GM21381 (cell line): ENCODE measurements around the gene CAPN14.

Experiments
- ATAC-seq: cut with Tn5 transposase; IDR thresholded peaks from one replicate; pipeline ENCODE4 v1.9.1; 2021; ENCODE audit warnings: mild to moderate bottlenecking, moderate library complexity; ENCODE audit not compliant: unreplicated experiment

CAPN14 gene, protein sequence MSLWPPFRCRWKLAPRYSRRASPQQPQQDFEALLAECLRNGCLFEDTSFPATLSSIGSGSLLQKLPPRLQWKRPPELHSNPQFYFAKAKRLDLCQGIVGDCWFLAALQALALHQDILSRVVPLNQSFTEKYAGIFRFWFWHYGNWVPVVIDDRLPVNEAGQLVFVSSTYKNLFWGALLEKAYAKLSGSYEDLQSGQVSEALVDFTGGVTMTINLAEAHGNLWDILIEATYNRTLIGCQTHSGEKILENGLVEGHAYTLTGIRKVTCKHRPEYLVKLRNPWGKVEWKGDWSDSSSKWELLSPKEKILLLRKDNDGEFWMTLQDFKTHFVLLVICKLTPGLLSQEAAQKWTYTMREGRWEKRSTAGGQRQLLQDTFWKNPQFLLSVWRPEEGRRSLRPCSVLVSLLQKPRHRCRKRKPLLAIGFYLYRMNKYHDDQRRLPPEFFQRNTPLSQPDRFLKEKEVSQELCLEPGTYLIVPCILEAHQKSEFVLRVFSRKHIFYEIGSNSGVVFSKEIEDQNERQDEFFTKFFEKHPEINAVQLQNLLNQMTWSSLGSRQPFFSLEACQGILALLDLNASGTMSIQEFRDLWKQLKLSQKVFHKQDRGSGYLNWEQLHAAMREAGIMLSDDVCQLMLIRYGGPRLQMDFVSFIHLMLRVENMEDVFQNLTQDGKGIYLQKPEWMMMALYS

DNA sequence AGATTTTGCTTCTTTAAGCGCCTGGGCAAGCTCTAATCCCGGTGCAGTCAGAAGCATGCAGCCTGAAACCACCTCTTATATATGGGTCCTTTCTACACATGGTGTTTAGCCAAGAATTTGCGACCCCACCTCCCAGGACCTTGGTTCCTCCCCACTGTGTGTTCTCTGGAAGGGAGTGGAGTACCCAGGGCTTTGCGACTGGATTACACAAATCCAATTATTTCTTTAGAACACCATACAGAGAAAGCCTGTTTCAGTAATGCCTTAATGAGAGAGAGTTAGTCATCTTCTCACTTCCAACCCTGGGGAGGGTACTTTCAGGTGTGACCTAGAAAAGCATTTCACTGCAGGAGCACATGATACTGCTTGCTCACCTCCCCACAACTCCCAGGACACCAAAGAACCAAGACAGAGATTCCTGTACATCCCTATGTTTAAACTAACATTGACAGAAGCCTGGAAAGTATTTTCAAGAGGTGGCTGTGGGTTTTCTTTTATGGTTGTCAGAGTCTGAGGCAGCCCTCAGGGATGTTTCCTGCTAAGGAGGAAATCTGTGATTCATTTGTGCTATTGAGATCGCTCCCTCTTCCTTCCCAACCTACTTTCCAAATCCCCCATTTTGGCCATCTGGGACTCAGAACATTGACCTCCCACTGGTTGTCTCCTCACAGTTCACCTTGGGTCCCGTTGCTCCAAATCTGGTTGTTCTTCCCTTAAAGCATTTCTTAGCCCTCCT, at the start of gene CAPN14:
Gene CAPN14, minus strand, starts transcription at position 51 of the 736 bp plus-strand sequence. CDS start 12,068 bp downstream, outside the sequence.
- no peak for ATAC-seq

DNA sequence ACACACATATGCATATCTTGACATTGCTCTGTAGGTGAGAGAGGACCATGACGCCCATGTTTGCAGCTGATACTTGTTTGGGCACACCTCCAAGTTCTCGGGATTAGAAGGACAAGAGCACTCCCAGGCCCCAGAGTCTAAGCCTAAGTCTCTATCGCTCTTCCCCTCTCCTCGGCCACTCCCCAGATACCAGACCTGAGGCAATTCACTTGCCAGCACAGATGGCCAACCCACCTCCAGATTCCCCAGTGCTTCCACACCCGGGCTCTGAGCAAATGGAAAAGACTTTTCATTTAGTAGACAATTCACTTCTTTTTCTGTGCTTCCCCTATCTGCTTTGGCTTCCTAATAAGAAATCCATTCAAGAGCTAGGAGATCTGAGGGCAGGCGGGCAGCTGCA, 49.5 kb upstream of the CAPN14 start:
- ATAC-seq, result no peak

DNA sequence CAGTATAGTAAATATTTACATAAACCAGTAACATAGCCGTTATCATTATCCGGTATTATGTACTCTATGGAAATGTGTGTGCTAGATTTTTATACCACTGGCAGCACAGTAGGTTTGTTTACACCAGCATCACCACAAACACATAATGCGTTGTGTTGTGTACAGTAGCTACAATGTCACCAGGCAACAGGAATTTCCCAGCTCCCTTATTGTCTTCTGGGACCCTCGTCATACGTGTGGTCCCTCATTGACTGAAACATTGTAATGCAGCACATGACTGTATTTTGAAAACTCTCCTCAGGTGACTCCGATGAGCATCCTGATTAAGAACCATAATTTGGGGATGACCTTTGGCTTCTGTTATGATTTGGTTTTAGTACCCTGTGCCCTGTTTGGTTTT, 47.9 kb upstream of the CAPN14 start:
- ATAC-seq, result no peak

DNA sequence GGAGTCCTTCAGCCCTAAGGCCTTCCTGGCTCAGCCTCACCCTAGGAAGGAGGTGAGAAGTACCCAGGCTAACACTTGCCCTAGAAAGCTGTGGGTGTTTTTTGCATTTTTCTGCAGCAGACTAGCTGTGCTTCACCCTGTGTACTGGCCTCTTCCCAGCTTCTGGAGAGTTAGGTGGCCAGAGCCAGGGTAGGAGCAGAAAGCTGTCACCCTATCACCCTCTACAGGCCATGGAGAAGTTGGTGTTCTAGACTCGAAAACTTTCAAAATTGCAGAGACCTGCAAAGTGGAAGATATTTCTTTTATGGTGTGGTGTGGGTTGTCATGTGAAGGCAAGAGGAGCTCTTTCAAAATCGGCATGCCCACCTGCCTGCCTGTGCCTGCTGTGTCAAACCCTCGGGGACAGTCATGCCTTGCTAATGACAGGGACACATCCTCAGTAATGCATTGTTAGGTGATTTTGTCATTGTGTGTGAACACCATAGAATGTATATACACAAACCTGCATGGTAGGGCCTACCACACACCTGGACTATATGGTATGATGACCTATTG, 46.4 kb upstream of the CAPN14 start:
- no peak for ATAC-seq

DNA sequence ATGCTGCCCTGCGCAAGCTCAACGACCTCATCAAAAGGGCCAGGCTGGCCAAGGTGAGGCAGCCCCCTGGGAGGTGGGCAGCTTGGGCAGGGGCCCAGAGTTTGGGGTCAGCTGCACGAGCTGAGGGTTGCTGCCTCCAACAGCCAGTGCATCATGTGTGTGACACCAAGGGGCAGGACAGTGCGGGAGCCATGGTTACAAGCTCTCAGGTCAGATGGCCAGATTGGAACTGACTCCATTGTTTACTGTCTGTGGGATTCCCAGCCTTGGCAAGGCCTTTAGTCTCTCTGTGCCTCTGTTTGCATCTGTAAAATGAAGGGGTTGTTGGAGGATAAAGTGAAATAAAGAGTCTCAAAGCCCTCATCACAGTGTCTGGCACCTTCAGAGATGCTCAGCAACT, 43.6 kb upstream of the CAPN14 start:
- ATAC-seq, result no peak

DNA sequence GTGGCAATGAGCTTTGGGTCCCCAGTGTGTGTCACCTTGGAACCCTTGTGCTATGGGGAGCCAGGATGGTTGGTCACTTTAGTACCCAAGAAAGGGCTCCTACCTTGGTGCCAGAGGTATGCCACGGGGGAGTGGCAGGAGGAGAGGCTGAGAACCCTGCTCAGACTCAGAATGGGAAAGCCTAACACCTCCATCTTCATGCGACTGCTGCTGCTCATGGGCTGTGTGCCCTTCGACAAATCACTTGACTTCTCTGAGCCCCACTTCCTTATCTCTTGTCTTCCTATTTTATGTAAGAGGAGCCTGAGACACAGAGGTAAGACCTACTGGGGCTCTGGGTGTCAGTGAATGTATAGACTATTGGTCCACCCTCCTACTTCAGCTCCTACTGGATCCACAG, 41.8 kb upstream of the CAPN14 start:
- ATAC-seq, result no peak

DNA sequence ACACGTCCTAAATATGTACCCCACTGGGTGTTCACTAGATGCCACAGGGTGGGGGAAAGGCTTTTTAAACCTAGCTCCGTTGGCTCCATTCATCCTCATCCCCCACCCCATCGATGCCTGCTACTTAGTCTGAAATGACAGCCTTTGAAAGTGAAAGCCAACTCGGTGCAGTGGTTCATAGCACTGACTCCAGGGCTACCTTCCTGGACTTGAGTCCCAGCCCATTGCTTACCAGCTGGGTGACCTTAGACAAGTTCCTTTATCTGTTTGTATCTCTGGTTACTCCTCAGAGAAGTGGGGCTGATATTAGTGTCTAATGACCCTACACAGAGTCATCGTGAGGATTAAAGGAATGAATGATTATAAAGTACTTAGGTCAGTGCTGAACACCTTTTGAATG, 41.0 kb upstream of the CAPN14 start:
- no peak for ATAC-seq

DNA sequence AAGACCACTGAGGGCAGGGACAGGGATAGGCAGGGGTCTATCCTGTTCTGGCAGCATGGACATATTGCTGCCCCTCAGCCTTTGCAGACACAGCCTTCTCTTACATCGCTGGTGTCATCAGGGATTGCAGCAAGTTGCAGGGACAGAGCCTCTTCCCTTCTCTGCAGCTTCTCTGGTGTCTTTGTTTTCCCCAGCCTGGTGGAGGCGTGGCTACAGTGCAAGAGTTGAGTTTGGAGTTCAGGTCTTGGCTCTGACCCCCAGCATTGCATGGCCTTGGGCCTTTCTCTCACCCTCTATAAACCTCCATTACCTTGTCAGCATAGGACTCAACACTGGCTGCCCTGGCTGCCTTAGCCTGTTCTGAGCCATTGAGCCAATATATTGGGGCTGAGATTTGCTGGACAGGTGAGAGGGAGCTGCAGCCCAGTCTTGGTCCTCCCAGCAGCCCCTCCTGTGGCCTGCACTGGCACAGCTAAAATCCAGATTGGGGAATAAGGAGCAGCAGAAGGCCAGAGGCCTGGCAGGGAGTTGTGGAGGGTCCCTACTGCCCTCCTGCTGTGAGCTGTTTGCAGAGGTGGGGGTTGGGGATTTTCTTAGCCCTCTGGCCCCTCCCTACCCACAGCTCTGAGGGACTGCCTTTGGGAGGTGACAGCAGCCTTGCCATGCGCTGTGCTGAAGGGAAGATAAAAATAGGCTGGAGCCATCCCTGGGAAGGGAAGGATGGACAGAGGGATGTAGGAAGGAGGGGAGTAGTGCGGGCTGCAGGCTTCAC, 39.5 kb upstream of the CAPN14 start:
- ATAC-seq, result peak; percentile 18

DNA sequence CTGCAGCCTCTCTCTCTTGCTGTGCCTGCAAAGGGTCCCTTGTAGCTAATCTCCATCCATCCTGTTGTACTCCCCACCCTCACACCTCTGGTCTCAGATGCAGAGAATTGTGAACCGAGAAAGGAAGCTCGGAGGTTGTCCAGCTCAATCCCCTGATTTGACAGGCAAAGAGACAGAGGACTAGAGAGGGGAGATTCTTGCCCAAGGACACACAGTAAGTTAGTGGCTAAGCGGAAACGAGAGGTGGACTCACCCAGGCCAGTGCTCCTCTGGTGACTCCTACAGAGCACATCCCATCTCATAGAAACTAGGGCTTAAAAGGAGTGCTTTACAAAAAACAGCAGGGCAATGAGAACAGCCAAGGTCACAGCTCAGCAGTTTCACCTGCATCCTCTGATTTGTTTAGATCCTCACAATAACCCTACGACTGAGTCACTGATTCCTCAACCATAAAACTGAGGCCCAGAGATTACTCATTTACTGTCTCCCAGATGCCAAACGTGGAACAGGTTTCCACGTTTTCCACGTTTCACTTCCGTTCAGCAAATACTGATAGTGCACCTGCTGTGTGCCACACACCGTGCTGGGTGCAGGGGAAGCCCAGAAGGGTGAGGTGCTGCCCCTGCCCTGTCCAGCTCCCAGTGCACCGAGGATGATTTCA, 38.7 kb upstream of the CAPN14 start:
- ATAC-seq, result peak; percentile 56

DNA sequence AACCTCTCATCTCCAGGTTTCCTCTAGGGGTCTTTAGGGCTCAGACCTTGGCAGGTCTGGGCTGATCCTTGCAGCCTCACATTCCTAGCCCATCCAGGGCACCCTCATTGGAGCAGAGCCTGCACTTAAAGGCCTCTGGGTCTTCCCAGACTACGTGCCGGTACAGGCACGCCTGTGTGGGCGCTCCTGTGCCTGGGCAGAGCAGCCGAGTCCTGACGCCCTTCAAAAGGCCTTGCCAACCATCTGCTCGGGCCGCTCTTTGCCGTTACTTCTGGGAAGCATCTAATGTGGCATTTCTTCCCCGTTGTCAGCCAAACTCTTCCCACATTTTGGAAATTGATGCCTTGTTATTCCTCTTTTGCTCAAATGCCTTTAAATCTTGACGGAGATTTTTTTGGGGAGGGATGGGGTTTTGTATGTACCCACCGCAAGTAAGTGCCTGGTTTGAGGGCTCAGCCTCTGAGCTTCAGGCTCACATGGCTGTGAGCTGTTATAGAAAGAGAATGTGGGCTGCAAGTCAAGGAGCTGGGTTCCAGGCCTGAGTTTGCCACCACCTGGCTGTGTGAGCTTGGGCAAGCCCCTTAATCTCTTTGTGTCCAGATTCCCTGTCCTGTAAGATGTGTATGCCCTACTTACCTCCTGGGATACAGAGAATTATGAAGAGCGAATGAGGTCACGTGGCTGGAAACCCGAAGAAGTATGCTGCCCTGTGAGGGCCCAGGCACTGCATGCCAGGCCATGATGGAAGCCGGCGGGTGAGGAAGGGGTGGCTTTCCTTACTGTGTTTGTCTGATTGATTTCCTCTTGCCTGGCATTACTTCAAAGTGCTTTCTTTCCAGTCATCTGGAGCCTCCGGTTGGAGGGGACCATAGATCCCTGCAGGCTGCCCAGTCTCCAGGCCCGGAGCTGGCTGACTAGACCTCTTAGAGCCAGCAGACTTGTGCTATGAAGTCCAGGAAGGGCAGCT, 37.2 kb upstream of the CAPN14 start:
- no peak for ATAC-seq

DNA sequence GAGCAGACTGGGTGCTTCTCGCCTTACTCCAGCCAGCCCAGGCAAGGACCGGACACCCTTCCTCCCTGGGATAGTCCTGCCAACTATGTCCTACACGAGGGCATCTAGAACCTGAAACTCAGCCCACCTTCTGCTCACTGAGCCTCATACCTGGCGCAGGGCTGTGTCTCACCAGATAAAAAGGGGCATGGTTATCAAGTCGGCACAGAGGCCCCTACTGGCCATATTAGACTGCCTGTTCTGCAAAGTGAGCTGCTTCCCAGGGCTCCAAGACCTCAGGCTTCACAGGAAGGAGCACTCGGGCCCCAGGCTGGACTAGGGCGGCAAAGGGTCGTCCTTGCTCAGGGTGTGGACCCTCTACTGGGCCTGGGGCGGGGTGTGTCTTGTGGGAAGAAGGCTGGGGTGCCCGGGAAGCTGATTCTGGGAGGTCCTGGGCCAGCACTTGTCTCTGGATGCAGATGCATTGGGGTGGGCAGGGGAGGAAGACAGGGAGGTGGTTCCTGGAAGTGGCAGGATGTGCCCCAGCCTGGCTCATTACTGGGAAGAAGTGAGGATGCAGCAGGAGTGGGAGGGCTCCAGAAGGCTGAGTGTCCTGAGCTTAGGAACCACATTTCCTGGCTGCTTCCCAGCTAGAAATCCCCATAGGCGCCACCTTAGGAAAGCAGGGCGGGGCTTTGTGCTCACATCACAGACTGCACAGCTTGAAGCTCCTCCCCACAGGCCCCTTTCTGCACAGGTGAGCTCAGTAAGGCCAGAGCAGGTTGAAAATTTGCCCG, 36.2 kb upstream of the CAPN14 start:
- ATAC-seq, result no peak

DNA sequence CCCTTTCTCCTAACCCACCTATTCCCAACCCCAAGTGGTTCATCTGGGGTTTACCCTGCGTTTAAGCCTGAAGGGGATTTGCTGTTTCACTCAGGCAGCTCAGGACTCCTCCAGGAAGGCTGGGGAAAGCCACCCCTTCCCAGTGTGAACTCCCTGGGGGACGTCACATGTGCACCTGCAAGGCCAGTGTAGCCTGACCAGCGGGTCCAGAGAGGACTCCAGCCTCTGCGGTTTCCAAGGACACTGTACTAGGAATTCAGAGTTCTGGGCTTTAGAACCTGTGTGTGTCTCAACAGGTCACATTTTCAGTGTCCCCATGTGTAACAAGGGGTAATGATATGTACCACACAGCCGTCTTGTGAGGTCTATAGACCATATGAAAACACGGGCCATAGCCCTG, 34.5 kb upstream of the CAPN14 start:
- no peak for ATAC-seq

DNA sequence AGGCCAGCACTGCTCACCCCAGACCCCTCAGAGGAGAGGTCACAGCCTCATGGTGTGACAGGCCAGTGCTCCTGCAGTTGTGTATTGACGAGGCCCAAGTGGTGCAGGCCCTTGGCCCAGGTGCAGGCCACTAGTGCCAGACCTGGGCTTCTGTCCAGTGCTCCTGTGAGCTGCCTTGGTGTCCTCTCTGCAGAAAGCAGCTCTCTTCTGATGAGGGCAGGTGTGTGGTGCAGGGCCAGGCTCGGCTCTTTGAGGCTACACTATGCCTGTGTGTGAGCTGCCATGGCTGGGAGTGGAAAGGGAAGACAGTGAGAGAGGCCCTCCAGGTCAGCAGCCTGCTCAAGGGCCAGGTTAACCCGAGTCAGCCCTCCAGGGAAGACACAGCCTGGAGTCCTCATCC, 33.7 kb upstream of the CAPN14 start:
- no peak for ATAC-seq

DNA sequence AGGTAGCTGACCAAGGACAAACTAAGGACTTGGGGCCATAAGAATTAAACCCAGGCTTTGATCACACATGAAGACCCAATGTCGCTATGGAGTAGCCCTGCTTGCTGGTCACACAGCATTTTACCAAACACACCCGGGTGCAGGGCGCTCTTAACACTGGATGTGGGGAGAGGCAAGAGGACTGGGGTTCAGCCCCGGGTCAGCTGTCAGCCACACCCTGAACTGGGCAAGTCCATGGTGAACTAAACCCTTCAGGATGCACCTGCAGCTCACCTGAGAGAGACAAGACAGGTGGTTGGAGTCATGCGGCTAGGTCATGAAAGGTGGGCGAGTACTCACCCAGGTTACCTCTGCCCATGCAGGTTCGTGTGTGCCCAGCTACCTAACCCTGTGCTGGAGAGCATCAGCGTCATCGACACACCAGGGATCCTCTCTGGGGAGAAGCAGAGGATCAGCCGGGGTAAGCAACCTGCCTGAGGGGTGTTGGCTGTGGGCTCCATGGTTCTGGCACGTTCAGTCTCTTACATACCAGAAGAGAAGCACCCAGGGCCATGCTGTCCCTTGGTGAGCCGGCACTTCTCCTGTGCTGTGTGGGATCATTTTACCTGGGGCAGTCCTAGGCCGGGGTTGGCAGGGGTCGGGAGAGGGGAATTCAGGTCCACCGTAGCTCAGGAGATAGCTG, 31.8 kb upstream of the CAPN14 start:
- no peak for ATAC-seq

DNA sequence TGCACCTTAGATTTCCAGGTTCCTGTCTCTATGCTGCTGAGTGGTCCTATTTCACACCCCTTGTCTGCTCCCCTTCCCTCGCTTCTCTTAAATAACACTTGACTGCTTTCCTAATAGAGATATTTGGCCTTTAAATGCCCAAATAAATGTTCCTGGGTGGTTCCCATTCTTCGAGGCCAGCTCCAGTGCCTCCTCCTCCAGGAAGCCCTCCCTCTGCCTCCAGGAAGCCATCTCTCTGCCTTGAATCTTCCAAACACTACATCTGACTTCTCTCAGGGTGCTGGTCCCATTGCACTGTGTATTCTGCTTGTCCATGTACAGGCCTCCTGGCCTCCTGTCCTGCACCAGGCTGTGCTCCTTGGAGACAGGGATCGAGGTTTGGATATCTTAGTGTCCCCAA, 30.8 kb upstream of the CAPN14 start:
- ATAC-seq, result no peak

DNA sequence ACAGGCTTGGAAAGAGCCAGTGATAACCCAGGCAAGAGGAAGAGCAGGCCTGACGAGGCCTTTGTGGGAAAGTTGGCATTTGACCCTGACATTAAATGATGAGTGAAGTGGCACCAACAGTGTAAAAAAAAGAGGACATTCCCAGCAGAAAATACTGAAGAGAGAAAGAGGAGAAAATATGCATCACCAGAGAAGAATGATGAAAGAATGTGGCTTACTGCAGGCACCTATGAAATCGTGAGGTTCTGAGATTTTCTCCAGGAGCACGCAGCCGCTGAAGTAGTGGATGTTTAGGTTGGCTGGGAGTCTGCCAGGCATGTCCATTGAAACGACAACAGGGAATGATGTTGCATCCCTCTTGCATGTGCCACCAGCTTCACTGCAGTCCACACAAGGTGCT, 30.4 kb upstream of the CAPN14 start:
- no peak for ATAC-seq

DNA sequence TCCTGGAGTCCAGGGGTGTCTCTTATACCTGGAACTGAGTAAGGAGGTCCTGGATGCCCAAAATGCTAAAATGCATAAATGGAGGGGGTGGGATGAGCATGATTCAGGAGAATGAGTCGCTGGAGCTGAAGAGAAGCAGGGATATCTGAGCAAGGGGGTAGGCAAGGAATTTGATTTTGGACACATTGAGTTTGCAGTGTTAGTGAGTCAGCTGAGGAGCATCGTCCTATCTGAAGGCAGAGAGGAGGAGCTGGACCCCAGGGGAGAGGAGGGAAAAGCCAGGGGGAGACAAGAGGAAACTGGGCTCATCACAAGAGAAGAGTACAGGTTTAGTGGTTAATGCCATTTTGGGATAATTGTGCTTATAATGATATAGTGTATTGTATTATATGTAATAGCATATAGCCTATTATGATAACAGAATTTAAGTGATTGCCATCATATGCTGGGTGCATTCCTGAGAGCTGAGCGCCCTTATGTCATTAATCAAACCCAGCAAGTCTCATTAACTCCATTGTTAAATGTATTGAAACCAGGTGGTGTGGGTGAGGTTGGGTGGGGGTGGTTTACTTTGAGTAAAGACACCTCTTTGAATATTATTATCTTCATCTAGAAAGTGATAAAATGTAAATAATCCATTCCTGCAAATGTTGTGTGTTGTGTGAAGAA, 29.0 kb upstream of the CAPN14 start:
- ATAC-seq, result no peak
